NK-92 (cell line): ENCODE results near the gene AKAP8L.

Experiments
- DNase-seq: peaks from one replicate; lab custom pipeline; 2025; ENCODE audit not compliant: unreplicated experiment; lab: John Stamatoyannopoulos, UW

AKAP8L gene

GRCh38 chr19:15436012-15436825, 17.4 kb upstream of the AKAP8L start:
- no peak for DNase-seq

DNA sequence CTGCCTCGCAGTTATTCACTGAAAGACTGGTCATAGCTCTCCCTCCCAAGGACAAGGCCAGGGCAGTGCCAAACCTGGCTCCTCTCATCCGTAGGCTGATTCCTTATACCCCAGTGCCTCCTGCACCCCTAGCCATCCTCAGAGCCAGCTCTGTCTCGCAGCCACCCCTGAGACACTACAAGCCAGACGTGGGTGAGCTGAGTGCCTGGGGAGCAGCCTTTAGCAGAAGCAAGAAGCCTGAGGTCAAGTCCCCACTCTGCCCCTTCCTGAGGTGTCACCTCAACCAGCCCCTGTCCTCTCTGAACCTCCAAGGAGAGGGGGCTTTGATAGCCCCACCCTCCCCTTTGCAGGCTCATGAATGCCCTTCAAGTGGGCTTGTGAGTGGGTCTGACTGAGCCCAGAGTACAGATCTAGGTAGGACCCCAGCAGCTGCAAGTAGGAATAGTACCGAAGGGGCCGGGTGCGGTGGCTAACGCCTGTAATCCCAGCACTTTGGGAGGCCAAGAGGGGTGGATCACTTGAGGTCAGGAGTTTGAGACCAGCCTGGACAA, 14.8 kb upstream of the AKAP8L start:
- no peak for DNase-seq

DNA sequence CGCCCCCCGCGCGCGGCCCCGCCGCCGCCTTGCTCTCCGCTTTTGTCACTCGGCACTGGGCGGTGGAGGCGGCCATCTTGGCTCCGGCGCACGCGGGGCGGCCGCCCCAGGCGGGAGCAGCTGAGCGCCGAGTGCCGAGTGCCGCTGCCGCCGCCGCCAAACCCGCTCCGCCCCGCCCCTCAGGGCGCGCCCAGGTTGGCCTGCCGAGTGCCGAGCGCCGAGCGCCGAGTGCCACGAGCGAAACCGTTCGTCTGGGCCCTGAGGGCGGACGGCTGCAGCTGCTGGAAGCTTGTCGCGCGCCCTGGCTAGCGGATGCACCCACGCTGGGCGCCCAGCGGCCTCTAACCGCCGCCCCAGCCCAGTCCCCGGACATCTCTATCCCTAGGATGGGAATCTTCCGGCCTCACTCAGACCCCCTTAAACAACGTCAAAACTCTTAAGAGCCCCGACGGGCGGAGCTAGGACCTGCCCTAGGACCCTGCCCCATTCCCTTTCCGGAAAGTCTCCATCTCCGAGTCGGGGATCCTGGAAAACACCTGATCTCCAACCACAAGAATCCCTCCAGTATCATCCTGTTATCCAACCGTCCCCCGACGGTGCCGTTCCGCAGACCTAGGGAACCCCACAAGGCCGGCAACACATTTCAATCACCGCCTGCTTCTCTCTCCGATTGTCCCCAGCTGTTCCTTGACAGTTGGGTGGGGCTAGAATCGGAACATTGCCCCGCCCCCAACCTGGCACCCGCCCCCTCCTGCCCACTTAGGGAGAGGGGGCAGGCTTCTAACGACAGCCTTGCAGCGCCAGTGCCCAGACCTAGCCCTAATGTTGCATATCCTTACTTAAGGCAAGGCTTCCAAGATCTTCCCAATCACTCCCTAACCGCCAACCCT, 14.1 kb upstream of the AKAP8L start:
- DNase-seq = no peak

GRCh38 chr19:15432018-15432494, 13.3 kb upstream of the AKAP8L start:
- DNase-seq = no peak

DNA sequence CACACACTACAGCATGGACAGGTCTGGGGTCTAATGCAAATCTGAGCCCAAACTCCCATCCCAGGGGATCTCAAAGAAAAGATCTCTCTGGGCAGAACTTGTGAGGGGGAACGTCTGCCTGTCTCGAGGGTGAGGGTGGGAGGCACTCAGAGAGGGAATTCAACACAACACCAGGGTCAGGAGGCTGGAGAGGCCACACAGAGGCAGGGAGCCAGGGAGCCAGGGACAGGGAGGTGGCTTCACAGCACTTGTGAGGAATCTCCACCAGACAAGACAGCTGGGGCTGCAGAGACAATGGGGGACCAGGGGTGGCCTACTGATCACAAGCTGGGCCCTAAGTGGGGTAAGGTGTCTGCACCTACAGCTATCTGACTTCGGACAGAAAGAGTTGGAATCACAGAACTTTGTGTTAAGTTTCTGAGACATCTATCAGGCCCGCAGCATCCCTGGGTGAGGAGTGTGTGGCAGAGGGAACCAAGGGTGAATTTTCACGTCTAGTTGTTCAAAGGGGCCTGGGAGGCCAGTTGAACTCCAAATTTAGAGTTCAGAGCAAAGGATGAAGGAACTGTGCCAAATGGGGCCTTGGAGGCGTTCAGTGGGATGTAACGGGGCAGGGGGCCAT, 12.7 kb upstream of the AKAP8L start:
- DNase-seq = no peak

DNA sequence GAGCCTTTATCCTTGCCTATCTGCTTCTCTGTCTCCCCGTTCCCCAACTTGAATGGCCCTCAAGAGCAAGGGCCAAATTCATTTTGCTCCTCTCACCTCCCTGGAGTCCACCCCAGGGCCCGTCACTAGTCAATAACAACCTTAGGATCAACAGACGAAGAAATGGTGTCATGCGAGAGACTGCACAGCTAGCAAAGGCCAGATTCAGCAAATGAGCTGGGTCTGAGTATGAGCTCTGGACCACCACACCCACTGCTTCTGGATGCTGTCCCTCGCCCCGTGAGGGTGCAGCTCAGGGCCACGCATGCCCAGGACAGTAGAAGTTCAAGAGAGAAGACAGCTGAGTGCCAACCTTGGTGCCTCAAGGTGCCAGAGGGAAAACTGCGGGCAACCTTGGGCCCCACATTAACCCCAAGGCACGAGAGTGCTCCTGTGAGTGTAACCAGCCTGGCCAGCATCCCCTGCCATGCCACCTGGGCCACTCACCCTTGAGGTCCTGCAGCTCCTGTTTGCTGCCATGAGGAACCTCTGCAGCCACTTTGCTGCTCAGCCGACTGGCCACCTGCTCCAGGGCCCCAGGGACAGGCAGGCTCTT, 11.8 kb upstream of the AKAP8L start:
- no peak for DNase-seq

- DNase-seq = no peak
Observed at GRCh38 chr19:15429825-15430467, 11.2 kb upstream of the AKAP8L start.

DNA sequence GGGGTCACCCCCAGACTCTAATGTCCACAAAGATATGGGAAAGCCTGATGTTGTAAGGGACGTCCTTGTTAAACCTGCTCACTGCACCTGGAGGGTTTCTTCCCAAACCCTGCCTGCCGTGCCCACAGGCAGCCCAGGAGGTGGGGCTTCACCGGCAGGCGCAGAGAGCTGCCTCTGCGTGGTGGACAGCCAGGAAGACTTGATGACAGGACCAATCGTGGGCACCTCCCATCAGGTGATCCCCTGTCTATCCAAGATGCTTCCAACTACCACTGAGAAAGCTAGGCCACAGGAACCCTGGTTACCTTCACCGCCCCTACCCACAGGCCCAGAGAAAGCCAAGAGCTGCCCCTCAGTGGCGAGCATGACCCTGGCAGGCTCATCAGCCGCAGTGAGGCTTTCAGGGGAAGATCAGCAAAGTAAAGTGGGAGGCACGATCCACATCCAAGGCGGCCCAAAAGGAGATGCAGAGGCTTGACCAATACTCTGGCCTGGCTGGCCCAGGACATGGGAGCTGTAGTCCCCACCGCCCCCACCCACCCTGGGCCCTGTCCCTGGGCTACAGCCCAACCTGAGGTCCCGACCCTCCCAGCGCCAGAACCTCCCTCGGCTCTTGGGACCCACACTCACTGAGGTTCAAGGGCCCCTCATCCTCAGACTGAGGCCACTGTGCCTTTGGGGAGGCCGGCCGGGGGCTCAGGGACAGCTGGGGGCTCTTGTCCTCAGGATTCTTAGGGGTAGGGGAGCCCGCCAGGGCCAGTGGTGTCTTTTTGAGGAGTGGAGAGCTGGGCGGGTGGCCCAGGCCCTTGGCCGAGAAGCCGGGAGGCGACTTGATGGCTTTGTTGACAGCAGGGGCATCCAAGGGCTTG, 10.4 kb upstream of the AKAP8L start:
- no peak for DNase-seq

GRCh38 chr19:15427991-15428471, 9.2 kb upstream of the AKAP8L start:
- no peak for DNase-seq

GRCh38 chr19:15427350-15427700, 8.5 kb upstream of the AKAP8L start:
- DNase-seq = no peak

DNA sequence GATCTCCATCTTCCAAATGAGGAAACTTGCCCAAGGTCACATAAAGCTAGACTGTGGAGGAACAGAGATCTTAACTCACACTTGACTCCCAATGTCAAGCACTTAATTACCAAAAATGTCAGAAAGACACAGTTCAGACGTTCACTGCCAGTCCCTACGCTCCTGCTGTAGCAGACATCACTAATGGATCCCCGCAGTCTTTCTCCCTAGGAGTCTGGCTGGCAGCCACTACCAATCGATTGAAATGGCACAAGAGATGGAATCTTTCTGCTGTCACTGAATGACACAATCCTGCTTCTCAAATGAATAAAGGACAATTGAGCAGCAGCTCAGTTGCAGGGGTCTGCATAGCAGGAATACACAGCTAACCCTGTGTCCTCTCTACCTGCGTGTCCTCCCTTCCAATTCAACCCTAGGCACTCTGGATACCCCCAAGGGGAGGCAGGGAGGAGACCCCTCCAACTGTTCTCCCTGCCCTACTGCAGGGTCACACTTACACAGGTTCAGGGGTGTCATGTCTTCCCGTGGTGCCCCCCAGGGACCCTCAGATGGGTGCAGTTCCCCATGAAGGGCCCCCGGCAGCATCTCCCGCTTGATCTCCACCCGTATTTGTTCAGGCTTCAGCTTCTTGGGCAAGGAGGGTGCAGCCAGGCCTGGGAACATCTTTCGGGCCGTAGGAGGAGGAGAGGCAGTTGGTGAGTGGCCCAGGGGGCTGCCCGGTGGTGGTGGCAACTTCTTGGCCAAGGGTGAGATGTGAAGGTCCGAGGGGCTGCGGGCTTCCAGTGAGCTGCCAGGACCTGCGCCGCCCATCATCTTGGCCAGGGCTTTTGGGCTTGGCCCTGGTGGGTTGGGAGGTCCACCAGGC, 7.9 kb upstream of the AKAP8L start:
- DNase-seq = no peak

- DNase-seq = no peak
Observed at GRCh38 chr19:15425321-15425950, 6.6 kb upstream of the AKAP8L start.

DNA sequence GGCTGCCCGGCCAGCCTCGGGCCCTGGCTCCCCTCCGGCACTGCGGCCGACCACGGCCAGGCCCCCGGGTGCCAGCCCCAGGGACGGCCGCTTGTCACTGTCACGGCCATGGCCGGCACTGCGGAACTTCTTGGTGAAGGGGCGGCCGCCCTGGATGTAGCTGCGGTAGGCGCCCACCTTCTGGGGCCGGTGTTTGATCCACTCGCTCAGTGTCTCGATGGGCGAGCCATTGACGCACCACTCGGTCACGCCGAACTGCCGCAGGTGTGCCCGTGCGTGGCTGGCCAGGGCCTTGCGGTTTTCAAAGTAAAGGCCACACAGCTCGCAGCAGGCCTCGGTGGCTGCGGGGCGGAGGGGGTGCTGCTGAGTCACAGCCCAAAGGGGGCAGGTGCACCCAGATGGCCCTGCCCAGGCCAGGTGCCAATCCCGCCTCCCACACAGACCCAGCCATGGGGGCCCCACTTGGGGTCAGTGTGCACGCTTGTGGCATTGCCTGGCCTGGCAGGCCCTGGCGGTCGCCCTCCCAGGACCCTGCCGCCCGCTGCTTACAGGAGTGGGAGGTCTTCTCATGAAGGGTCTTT, 6.0 kb upstream of the AKAP8L start:
- DNase-seq = no peak

DNA sequence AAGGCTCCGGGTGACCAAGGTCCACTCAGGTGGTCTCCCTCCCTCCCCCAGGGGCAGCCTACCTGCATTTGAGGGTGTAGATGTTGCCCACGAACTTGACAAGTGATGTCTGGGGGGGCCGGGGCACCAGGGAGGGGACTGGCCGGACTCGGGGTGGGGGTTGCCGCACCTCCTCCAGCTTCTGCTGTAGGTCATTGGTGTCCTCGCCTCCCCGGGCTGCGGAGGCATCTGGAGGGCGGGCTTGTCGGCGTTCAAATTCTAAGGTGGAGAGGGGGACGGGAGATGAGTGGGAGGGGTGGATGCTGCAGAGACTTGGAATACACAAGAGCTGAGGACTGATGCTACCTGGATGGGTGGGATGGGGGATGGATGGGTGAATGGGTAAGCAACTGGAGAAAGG, 5.3 kb upstream of the AKAP8L start:
- DNase-seq = no peak

DNA sequence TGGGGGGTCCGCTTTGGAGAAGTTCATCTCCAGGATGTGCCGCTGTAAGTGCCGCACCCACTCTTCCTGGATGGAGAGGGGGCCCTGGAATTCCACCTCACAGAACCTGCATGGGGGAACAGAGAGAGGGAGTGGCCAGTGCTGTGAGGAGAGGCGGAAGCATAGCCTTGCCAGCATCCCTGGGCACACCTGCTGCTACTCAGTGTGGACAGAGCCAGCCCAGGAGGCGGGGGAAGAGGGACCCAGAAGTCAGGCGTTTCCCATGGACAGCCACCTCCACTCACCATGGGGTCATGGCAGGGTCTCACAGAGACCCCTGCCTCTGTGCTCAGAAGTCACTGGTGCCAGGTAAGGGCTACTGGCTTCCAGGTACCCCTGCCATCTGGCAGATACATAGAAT, 4.3 kb upstream of the AKAP8L start:
- no peak for DNase-seq

DNA sequence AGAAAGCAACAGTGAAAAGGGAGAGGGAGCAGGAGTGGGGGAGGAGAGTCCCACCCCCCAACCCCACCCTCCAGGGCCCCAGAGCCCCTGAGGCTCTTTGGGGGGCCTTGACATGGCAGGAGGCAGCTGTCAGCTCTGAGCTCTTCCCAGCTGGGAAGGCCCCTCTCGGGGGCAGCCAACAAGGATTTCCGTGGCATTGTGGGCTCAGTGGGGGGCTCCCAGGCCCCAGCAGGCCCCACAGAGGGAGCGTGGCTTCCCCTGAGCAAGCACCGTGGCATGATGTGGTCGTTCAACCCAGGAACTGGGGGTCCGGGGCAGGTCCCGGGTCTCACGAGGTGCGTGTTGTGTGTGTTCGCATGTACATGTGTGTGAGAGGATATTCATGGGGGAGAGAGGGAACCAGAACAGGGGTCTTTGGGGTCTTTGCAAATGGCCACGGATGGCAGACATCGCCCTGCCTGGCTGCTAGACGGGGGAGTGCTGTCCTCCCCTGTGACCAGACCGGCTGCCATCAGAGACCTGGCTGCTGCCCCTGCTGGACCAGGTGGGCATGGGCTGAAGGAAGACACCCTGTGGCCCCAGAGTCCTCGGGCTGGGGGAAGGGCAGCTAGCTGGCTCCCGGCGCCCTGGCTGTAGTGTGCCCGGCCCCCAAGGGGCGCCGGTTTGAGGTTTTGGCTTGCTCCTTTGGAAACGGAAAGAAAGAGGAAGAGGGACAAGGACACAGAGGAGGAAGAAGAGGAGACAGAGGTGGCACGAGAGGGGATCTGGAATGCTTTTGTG, 3.7 kb upstream of the AKAP8L start:
- DNase-seq = no peak

DNA sequence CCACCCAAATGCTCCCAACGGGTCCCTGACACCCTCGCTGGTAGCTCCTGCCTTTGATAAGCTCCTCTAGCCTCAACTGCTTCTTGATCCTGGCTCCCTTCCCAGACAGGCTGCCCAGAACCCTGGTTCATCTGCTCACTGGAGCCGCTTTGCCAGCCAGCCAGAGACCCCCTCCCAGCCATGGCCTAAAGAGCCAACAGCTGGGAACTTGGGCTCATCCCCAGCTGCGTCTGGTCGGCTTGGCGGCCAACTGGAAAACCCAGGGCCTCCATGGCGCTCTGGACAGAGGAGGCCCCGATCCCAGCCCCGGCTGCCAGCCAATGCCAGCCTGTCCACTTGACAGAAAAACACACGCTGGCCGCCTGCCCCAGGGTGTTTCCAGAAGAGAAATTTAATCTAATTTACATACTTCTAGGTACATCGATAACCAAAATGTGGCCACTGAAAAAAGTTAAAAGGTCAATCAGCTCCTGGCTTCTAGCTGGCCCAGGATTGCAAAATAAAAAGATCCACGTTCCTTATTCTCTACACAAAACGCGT, 3.0 kb upstream of the AKAP8L start:
- DNase-seq = no peak
